GM12878 (cell line): ENCODE data around the gene THSD4.

Experiments used
- CTCF ChIP-seq, 3 experiments: IDR thresholded peaks in 2 of 3; conservative IDR thresholded peaks in 1 of 3; 2 replicates each; pipeline ENCODE4 v1.5.1; 2011; ENCODE audit warnings: low read depth in 3 of 3, low read length in 3 of 3, mild to moderate bottlenecking in 3 of 3, control low read depth in 2 of 3, moderate library complexity in 2 of 3, inconsistent platforms in 1 of 3, mixed read lengths in 1 of 3; ENCODE audit not compliant: control insufficient read depth in 2 of 3, insufficient read depth in 1 of 3; ENCODE audit errors: extremely low read depth in 1 of 3
- NFIC ChIP-seq: IDR thresholded peaks from 2 replicates; pipeline ENCODE4 v1.6.1; 2012; ENCODE audit warnings: low read depth, mild to moderate bottlenecking, inconsistent platforms, low read length, moderate library complexity
- ZNF384 ChIP-seq: IDR thresholded peaks from 2 replicates; pipeline ENCODE4 v1.6.1; 2012; ENCODE audit warnings: low read depth, mild to moderate bottlenecking, low read length, improper control_type of control experiment, borderline replicate concordance

GRCh38 chr15:71304681-71305080, 189.4 kb downstream of the THSD4 start:
- no peak for TF ChIP-seq CTCF (IDR thresholded peaks at IDR 0.05 in 2 of 3, conservative IDR thresholded peaks at IDR 0.05 in 1 of 3; ENCODE audit: control insufficient read depth in 2 of 3, extremely low read depth in 1 of 3, insufficient read depth in 1 of 3, low read depth in 3 of 3, low read length in 3 of 3)
- no peak for TF ChIP-seq NFIC
- TF ChIP-seq ZNF384 = no peak
